Heart left ventricle (tissue), 13 donors: ENCODE measurements around the gene GPR135.

Experiments used
- CTCF ChIP-seq, 12 donors: fragments of 200-600 bp; sonication (generic) in 4 of 12; IDR thresholded peaks; one replicate each; pipeline versions ENCODE4 v1.5.0 to v1.8.0; 2018 to 2022; ENCODE audit warnings: antibody characterized with exemption in 12 of 12, mild to moderate bottlenecking in 5 of 12
- POLR2A ChIP-seq, 2 donors: fragments of 450-650 bp; IDR thresholded peaks; one replicate each; pipeline ENCODE4 v1.6.1; 2017; ENCODE audit warnings: antibody characterized with exemption in 2 of 2, mild to moderate bottlenecking in 2 of 2, moderate library complexity in 2 of 2
- donor health status: ischemic (EF 13 %, LVEDD 7.1; RV severe dilation, severe dysfunction).
- donor health status: DM: no; HTN: yes; CAD: no.
- donor health status: DM: no; HTN: no; CAD: no.
- donor health status: ischemic (EF 25% LVEDD 6.9; RV normal size, moderate dysfunction).
- donor health status: ischemic (EF 25% LVEDD 5.7; RV mildly dilated, moderate dysfunction).
- donor health status: ischemic (EF 35%, LVEDD 5.7; RV mildly dilated, moderate dysfunction).
- donor health status: nonischemic (EF 11% LVEDD 7.7; RV severe dilation, severe dysfunction).
- donor health status: DM: yes; HTN: yes; CAD: no.
- donor health status: PGD.
- donor health status: ischemic (EF 29% LVEDD 5.4; RV normal size, mild dysfunction).
- donor health status: nonischemic (EF 23%, LVEDD 6.1; RV moderate dilation, normal function).

GRCh38 chr14:59463787-59464485 lies 1.2 kb downstream of the GPR135 start:
- TF ChIP-seq CTCF (IDR thresholded peaks at IDR 0.05) (no peak), POLR2A (IDR thresholded peaks at IDR 0.05) (no peak)
